ENCODE measurements around the gene ADRA2C. TPM values are rescaled to one million over a fixed set of nuclear protein-coding genes. Genes with fewer than 3 reads are reported as not detected.

Gene ADRA2C
- polyA plus RNA-seq, 2 of the 4 experiments (the other 2 are of a cell fraction), result 1.9 to 4.1 TPM

DNA sequence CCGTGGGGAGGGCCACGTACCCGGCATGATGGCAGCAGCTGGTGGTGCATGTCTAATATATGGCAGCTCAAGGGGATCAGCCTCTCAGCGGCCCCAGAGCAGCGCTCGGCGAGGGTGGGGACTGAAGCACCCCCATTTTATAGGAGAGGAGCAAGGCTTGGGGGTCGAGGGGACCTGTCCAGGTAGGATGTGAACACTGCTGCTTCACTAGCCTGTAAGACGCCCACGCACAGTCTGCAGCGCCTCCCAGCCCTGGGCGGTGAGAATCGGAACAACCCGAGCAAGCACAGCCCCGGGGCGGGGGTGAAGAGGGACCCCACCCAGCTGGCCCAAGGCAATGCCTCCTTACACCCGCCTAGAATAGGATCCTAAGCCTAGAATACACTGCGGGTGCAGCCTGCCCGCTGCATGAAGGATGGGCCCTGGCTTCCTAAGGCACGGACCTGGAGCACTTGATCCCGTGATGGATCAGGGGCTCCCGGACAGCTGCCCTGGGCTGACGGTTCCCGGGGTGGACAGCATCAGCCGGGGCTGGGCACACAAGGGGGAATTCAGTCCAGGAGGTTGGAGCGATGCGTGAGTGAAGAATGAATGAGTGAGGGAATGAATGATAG, 17.6 kb downstream of the ADRA2C start:
- no peaks in the 10 kb centered on the region for H3K9me3 ChIP-seq
- no peak overlapping the region for H3K27ac ChIP-seq
- DNase-seq (ENCODE audit: low read depth in 1 of 2, low spot score in 1 of 2), result peak; percentile 31 to 32
- 50% methylated on average over 2 of the region's 27 CpGs for WGBS (ENCODE audit: missing lambda C conversion rate)
- ChIA-PET POLR2A (no interaction called here), CTCF (interaction anchor here (0.9 to 7.5 kb wide), 11 partner anchors 9 to 159 kb away, joined by 3 to 54 read pairs (median 4); partner anchors contain the start of gene ADRA2C)
- ATAC-seq, result peak; percentile 57 to 82; a peak in 4 of 6 replicates
- 0 out of 3 replicates have a peak overlapping the region, but pooled peaks have one; percentile 12 for H3K4me2 ChIP-seq
- no peak for FAIRE-seq
- H3K4me3 ChIP-seq, result no peak overlapping the region
- H3K4me1 ChIP-seq, result peaks cover 19% of the 10 kb centered on the region; the same call in 2 of the 3 replicates
- TF ChIP-seq RAD21 (conservative IDR thresholded peaks at IDR 0.05 in 1 of 2, IDR thresholded peaks at IDR 0.05 in 1 of 2) (peak; percentile 39 to 52; a peak in 3 of 5 replicates), EP300 (IDR thresholded peaks at IDR 0.05) (no peak)
- TF ChIP-seq, protein P1, sequence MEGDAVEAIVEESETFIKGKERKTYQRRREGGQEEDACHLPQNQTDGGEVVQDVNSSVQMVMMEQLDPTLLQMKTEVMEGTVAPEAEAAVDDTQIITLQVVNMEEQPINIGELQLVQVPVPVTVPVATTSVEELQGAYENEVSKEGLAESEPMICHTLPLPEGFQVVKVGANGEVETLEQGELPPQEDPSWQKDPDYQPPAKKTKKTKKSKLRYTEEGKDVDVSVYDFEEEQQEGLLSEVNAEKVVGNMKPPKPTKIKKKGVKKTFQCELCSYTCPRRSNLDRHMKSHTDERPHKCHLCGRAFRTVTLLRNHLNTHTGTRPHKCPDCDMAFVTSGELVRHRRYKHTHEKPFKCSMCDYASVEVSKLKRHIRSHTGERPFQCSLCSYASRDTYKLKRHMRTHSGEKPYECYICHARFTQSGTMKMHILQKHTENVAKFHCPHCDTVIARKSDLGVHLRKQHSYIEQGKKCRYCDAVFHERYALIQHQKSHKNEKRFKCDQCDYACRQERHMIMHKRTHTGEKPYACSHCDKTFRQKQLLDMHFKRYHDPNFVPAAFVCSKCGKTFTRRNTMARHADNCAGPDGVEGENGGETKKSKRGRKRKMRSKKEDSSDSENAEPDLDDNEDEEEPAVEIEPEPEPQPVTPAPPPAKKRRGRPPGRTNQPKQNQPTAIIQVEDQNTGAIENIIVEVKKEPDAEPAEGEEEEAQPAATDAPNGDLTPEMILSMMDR (IDR thresholded peaks at IDR 0.05), result peak; percentile 24; the same call in 2 of the 3 replicates

DNA sequence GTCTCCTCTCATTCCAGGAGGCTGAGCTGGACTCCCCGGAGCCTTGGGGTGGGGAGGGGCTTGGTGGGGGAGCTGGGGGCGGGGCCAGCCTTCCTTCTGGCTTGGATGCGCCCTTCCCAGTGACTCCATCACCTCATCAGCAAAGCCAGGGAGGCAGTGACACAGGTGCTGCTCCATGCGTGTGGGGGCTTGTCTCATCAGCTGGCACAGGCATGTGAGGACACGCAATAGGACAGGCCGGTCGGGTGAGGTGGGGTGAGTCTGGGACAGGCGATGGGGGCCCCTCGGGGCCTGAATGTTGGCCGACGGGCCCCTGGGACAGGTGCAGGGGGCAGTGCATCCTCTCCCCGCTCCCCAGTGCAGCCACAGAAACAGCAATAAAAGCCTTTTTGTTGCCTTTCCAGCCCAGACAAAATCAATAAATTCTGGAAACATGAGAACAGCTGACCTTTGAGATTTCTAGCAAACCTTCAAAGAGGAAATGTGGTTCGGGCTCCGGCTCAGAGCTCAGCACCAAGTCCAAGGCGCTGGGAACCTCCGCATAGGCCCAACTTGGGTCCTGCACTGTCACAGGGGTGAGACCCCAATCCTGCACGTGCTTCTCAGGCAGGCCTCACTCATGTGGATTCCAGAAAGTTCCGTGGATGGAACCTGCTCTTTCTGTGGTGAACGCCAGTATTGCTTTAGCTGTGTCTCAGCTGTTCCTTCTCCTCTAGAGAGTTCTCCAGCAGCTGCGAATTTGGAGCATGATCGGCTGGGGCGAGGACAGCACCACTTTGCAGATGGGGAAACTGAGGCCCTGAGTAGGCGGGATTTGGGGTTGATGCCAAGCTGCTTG, 18.5 kb downstream of the ADRA2C start:
- Histone ChIP-seq H3K4me1 (peaks cover 19% of the 10 kb centered on the region; the same call in 2 of the 3 replicates), H3K4me2 (no peak overlapping the region), H3K4me3 (no peak overlapping the region), H3K27ac (no peak overlapping the region), H3K9me3 (no peaks in the 10 kb centered on the region)
- FAIRE-seq (no peak), ATAC-seq (no peak), DNase-seq (ENCODE audit: low read depth in 1 of 2, low spot score in 1 of 2) (no peak)
- no peak for TF ChIP-seq ZNF302 (CRISPR knock-in tag; IDR thresholded peaks at IDR 0.05)
- TF ChIP-seq ZSCAN20 (CRISPR knock-in tag; IDR thresholded peaks at IDR 0.05), result no peak
- TF ChIP-seq TFCP2L1 (CRISPR knock-in tag; IDR thresholded peaks at IDR 0.05), result no peak
- no peak for TF ChIP-seq HOXB13 (CRISPR knock-in tag; IDR thresholded peaks at IDR 0.05; ENCODE audit: low read depth)
- TF ChIP-seq CHD2 (IDR thresholded peaks at IDR 0.05; ENCODE audit: low read length, partially characterized antibody), result no peak
- no peak for TF ChIP-seq FOSL2 (IDR thresholded peaks at IDR 0.05)
- no peak for TF ChIP-seq FOSL2 (CRISPR knock-in tag; IDR thresholded peaks at IDR 0.05)
- no peak for TF ChIP-seq ZFP36 (IDR thresholded peaks at IDR 0.05; ENCODE audit: borderline replicate concordance, partially characterized antibody)
- no peak for TF ChIP-seq BHLHE40 (IDR thresholded peaks at IDR 0.05; ENCODE audit: low read depth, low read length)
- TF ChIP-seq NPAS2 (CRISPR knock-in tag; IDR thresholded peaks at IDR 0.05; ENCODE audit: borderline replicate concordance), result no peak
- TF ChIP-seq EHMT2 (IDR thresholded peaks at IDR 0.05; ENCODE audit: low read depth), result no peak
- TF ChIP-seq, protein P1 (IDR thresholded peaks at IDR 0.05), result no peak
- no peak for TF ChIP-seq HEYL (CRISPR knock-in tag; IDR thresholded peaks at IDR 0.05)
- no peak for TF ChIP-seq RFX5 (IDR thresholded peaks at IDR 0.05)
- no peak for TF ChIP-seq EHF (CRISPR knock-in tag; IDR thresholded peaks at IDR 0.05)
- TF ChIP-seq CHD4 (IDR thresholded peaks at IDR 0.05; ENCODE audit: borderline replicate concordance), result no peak
- TF ChIP-seq, protein P2, sequence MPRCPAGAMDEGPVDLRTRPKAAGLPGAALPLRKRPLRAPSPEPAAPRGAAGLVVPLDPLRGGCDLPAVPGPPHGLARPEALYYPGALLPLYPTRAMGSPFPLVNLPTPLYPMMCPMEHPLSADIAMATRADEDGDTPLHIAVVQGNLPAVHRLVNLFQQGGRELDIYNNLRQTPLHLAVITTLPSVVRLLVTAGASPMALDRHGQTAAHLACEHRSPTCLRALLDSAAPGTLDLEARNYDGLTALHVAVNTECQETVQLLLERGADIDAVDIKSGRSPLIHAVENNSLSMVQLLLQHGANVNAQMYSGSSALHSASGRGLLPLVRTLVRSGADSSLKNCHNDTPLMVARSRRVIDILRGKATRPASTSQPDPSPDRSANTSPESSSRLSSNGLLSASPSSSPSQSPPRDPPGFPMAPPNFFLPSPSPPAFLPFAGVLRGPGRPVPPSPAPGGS (IDR thresholded peaks at IDR 0.05), result no peak
- WGBS (ENCODE audit: missing lambda C conversion rate), result 79% methylated on average over 12 of the region's 23 CpGs
- POLR2A ChIA-PET, result no interaction called here
- CTCF ChIA-PET, result interaction anchor here (0.9 to 7.5 kb wide), 8 partner anchors 10 to 158 kb away, joined by 3 to 54 read pairs (median 6); partner anchors contain the start of gene ADRA2C
